LNCaP clone FGC (cell line): ENCODE data around the gene IMMP1L.

Experiments
- DNase-seq: peaks from one replicate; pipeline ENCODE4 v3.0.0-alpha.2; 2011; ENCODE audit warnings: low read depth
- H3K4me3 ChIP-seq: 2 replicates; pipeline ENCODE4 v1.5.1; 2011; ENCODE audit warnings: mild to moderate bottlenecking, low read depth, low read length, control low read depth
- CTCF ChIP-seq: IDR thresholded peaks from 2 replicates; pipeline ENCODE4 v1.5.1; 2012; ENCODE audit warnings: mild to moderate bottlenecking; ENCODE audit not compliant: control insufficient read depth, insufficient read depth; ENCODE audit errors: extremely low read depth

IMMP1L gene, protein sequence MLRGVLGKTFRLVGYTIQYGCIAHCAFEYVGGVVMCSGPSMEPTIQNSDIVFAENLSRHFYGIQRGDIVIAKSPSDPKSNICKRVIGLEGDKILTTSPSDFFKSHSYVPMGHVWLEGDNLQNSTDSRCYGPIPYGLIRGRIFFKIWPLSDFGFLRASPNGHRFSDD

GRCh38 chr11:31509429-31510345 lies at the start of gene IMMP1L, which contains the start of gene ELP4:
TSS of gene IMMP1L (minus strand) at chr11:31509622. CDS start at chr11:31463276, 46,346 bp downstream.
TSS of gene ELP4 (plus strand) at chr11:31509767. CDS start at chr11:31509785, 18 bp downstream.
- peak within 1 kb of the TSS; percentile 86 for H3K4me3 ChIP-seq
- DNase-seq, result peak; percentile 92
- TF ChIP-seq CTCF, result no peak

GRCh38 chr11:31558001-31558400 lies 48.6 kb upstream of the IMMP1L start:
- DNase-seq, result no peak
- no peak for TF ChIP-seq CTCF
- H3K4me3 ChIP-seq, result no peak overlapping the region

DNA sequence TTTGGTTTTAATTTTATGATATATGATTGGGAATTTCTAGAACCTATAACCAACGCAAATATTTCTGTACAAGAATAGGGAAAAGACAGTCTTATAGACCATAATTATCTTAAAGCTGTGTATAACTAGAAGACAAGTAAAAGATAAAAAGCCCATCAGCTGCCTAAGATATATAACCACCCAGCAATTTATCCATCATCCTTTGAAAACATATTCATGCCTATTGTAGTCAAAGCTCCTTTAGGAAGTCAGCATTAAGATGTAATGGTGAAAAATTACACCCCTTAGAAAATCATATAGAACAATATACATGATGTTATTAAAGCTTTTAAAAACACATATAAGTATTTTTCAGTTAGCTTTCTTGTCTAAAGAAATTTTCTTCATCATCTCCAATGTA lies 46.5 kb upstream of the IMMP1L start:
- no peak for TF ChIP-seq CTCF
- no peak overlapping the region for H3K4me3 ChIP-seq
- DNase-seq, result no peak

- TF ChIP-seq CTCF, result no peak
- H3K4me3 ChIP-seq, result no peak overlapping the region
- DNase-seq, result no peak
Measured at GRCh38 chr11:31542862-31543261, 33.4 kb upstream of the IMMP1L start.

GRCh38 chr11:31535479-31535878 lies 26.1 kb upstream of the IMMP1L start:
- no peak overlapping the region for H3K4me3 ChIP-seq
- TF ChIP-seq CTCF, result no peak
- DNase-seq, result no peak

- H3K4me3 ChIP-seq, result no peak overlapping the region
- DNase-seq, result no peak
- no peak for TF ChIP-seq CTCF
Measured at GRCh38 chr11:31531293-31531692, 21.9 kb upstream of the IMMP1L start.
